GM18870 (cell line): Measurements from ENCODE around the gene WRAP73.

Experiments used
- ATAC-seq: cut with Tn5 transposase; IDR thresholded peaks from one replicate; pipeline ENCODE4 v1.9.1; 2021; ENCODE audit warnings: moderate library complexity; ENCODE audit not compliant: unreplicated experiment

The WRAP73 gene

GRCh38 chr1:3614755-3615742, 34.9 kb downstream of the WRAP73 start:
- ATAC-seq = no peak

- ATAC-seq = no peak
Measured at GRCh38 chr1:3612123-3612522, 37.8 kb downstream of the WRAP73 start.

GRCh38 chr1:3611170-3612019, 38.5 kb downstream of the WRAP73 start, which contains the start of gene MEGF6:
Gene MEGF6 (minus strand): TSS chr1:3611508. CDS start chr1:3611268, 240 bp downstream.
- ATAC-seq = no peak

GRCh38 chr1:3610527-3611169, 39.3 kb downstream of the WRAP73 start:
- no peak for ATAC-seq

GRCh38 chr1:3609769-3610526, 40.0 kb downstream of the WRAP73 start:
- ATAC-seq = no peak

GRCh38 chr1:3609016-3609768, 40.7 kb downstream of the WRAP73 start:
- ATAC-seq = no peak

GRCh38 chr1:3608154-3608553, 41.7 kb downstream of the WRAP73 start:
- no peak for ATAC-seq

GRCh38 chr1:3607703-3608065, 42.2 kb downstream of the WRAP73 start:
- ATAC-seq = no peak

GRCh38 chr1:3606779-3607702, 42.9 kb downstream of the WRAP73 start:
- ATAC-seq = no peak

GRCh38 chr1:3604997-3605823, 44.7 kb downstream of the WRAP73 start:
- ATAC-seq = no peak

- ATAC-seq = no peak
Measured at GRCh38 chr1:3604468-3604974, 45.4 kb downstream of the WRAP73 start.

GRCh38 chr1:3603571-3604467, 46.1 kb downstream of the WRAP73 start:
- ATAC-seq = no peak

- no peak for ATAC-seq
Measured at GRCh38 chr1:3603156-3603555, 46.7 kb downstream of the WRAP73 start.

- ATAC-seq = no peak
Measured at GRCh38 chr1:3602375-3602774, 47.5 kb downstream of the WRAP73 start.

GRCh38 chr1:3601743-3602142, 48.2 kb downstream of the WRAP73 start:
- no peak for ATAC-seq

GRCh38 chr1:3600354-3600753, 49.5 kb downstream of the WRAP73 start:
- ATAC-seq = no peak

GRCh38 chr1:3599816-3600215, 50.1 kb downstream of the WRAP73 start:
- no peak for ATAC-seq
